Right lobe of liver (tissue), 6 donors: ENCODE data around the gene FMNL2. TPM values are rescaled to one million over a fixed set of nuclear protein-coding genes. Genes with fewer than 3 reads are reported as not detected.

Source experiments
- ATAC-seq, 4 donors: fragments of 200-7000 bp; cut with Tn5 transposase; one replicate each; pipeline ENCODE4 v1.9.1; 2020; ENCODE audit warnings: mild to moderate bottlenecking in 4 of 4, moderate library complexity in 4 of 4
- DNase-seq, 3 donors: peaks; one replicate each; pipeline ENCODE4 v3.0.0-alpha.2; 2020
- H3K27ac ChIP-seq, 3 donors: fragments of 200-600 bp; one replicate each; pipeline ENCODE4 v1.8.0; 2022
- H3K27me3 ChIP-seq, 2 donors: fragments of 200-600 bp; one replicate each; pipeline ENCODE4 v1.8.0; 2022
- H3K36me3 ChIP-seq, 4 donors: fragments of 200-600 bp; sonication (generic) in 1 of 4; one replicate each; pipeline versions ENCODE4 v1.5.1 to v1.8.0; 2017 to 2022; ENCODE audit warnings: control low read depth in 1 of 4
- H3K4me1 ChIP-seq, 4 donors: fragments of 200-600 bp; sonication (generic) in 1 of 4; one replicate each; pipeline versions ENCODE4 v1.5.1 to v1.8.0; 2017 to 2022; ENCODE audit warnings: control low read depth in 1 of 4
- H3K4me3 ChIP-seq, 3 donors: fragments of 200-600 bp; one replicate each; pipeline ENCODE4 v1.8.0; 2022
- H3K9me3 ChIP-seq, 4 donors: fragments of 200-600 bp; sonication (generic) in 1 of 4; one replicate each; pipeline versions ENCODE4 v1.5.1 to v1.8.0; 2017 to 2022; ENCODE audit warnings: control low read depth in 1 of 4
- POLR2A ChIP-seq: fragments of 450-650 bp; IDR thresholded peaks from one replicate; pipeline ENCODE4 v1.6.1; 2017; ENCODE audit warnings: antibody characterized with exemption, mild to moderate bottlenecking
- WGBS: methylation state at CpG from one replicate; pipeline ENCODE4 v1.1.6; 2018; ENCODE audit warnings: low coverage, low lambda C conversion rate; ENCODE audit not compliant: insufficient coverage; ENCODE audit errors: missing lambda C conversion rate; 5-methylcytosine and 5-hydroxymethylcytosine counted together
- intact Hi-C, 2 donors: fragments of 100-400 bp; cut with DNase I; formaldehyde crosslinking; loops; one replicate each; pipeline versions ENCODE4 v1.11.2 to v1.14.1; 2022
- total RNA-seq, 6 experiments: library from RNA; depleted of rRNA in 2 of 6; stranded (reverse); fragments of >200 nt in 2 of 6; fragmentation: NEBNext Ultra II Directional in 3 of 6; extraction: Animal tissue kit (Norgen Biotek cat#: 25700) in 3 of 6; gene quantifications; one replicate each; pipeline versions ENCODE4 v1.1.0 to v1.2.4, GENCODE V29; 2016 to 2023
- TF ChIP-seq, protein P1 (sequence below), 4 donors: fragments of 200-600 bp in 3 of 4; fragments of 450-650 bp in 1 of 4; IDR thresholded peaks; one replicate each; pipeline versions ENCODE4 v1.5.1 to v1.8.0; 2016 to 2022; ENCODE audit warnings: antibody characterized with exemption in 4 of 4, mild to moderate bottlenecking in 2 of 4
- donor health status: DM: no; HTN: yes; CAD: no.
- donor health status: DM: no; HTN: no; CAD: no.
- donor health status: DM: no; HTN: no; CAD: no.
- donor health status: DM: no; HTN: yes; CAD: no.
- donor health status: DM: no; HTN: yes; CAD: no.

The FMNL2 gene
- total RNA-seq, 6 experiments from 2014 or later, result 3.5 to 12.1 (median 7.1) TPM

DNA sequence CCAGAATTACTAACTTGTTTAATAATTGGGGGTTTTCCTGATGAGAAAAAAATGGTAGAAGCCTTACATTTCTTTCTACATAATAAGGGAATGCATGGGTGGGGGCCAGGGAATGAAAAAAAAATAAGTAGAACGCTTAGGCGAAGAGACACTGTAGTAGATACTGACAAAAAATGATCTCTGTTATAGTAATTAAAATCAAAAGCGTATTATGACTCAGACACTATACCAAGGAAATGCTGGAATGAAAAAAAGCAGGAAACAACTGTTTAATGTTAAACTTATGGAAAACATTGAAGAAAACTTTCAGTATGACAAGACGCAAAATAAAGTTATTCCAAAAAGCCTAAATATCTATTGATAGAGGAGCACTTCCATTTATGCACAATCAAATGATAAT lies 339.4 kb downstream of the FMNL2 start:
- no peaks in the 10 kb centered on the region for H3K9me3 ChIP-seq
- WGBS, result 94% methylated on average over 4 of the region's 4 CpGs
- no peak overlapping the region for H3K27ac ChIP-seq
- no peak for TF ChIP-seq POLR2A
- TF ChIP-seq, protein P1, sequence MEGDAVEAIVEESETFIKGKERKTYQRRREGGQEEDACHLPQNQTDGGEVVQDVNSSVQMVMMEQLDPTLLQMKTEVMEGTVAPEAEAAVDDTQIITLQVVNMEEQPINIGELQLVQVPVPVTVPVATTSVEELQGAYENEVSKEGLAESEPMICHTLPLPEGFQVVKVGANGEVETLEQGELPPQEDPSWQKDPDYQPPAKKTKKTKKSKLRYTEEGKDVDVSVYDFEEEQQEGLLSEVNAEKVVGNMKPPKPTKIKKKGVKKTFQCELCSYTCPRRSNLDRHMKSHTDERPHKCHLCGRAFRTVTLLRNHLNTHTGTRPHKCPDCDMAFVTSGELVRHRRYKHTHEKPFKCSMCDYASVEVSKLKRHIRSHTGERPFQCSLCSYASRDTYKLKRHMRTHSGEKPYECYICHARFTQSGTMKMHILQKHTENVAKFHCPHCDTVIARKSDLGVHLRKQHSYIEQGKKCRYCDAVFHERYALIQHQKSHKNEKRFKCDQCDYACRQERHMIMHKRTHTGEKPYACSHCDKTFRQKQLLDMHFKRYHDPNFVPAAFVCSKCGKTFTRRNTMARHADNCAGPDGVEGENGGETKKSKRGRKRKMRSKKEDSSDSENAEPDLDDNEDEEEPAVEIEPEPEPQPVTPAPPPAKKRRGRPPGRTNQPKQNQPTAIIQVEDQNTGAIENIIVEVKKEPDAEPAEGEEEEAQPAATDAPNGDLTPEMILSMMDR (IDR thresholded peaks at IDR 0.05), result no peak
- H3K27me3 ChIP-seq, result no peaks in the 10 kb centered on the region
- intact Hi-C loops, result no loop called here
- H3K4me1 ChIP-seq, result no peaks in the 10 kb centered on the region
- H3K36me3 ChIP-seq, result peaks cover 0 to 87% (median 27%) of the 10 kb centered on the region in 4 donors
- no peak for ATAC-seq
- H3K4me3 ChIP-seq, result no peak overlapping the region
- DNase-seq, result no peak

DNA sequence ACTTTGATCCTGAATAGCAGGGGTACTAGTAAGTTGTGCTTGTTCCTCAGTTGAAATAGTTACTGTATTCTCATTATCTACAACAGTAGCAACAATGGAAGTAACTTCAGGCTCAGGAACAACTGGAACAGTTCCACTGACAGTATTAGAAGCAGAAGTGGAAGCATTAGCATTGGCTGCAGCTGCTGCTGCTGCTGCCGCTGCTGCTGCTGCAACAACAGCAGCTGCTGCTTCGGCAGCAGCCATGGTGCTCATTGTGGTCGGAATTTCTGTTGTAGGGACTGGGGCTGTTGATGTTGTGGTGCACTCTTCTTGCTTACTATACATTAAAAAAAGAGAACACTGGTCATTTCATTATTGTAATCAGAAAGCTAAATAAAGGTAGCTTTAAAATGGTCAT lies 341.5 kb downstream of the FMNL2 start:
- Histone ChIP-seq H3K27me3 (no peaks in the 10 kb centered on the region), H3K4me3 (no peak overlapping the region), H3K27ac (no peak overlapping the region), H3K9me3 (no peaks in the 10 kb centered on the region), H3K36me3 (peaks cover 5 to 83% (median 33%) of the 10 kb centered on the region in 4 donors), H3K4me1 (no peaks in the 10 kb centered on the region)
- DNase-seq, result no peak
- ATAC-seq, result no peak
- intact Hi-C loops, result no loop called here
- 96% methylated on average over 3 of the region's 3 CpGs for WGBS
- TF ChIP-seq, protein P1 (IDR thresholded peaks at IDR 0.05), result no peak
- no peak for TF ChIP-seq POLR2A

DNA sequence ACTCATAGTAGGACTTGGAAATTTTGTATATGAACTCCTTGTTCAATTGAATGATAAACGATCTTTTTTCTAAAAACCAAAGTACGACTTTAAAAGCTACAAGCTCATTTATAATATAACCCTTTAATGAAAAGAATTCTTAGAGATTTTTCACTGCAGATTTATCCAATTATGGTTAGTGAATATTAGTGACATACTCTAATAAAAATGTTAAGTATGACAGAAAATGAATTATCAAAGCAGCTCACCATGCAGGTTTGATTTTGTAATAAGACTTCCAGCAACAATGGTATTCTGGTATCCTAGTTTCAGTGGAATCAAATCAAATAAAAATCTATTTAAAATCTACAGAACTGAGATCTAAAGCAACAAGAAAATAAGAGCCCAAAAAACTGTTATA lies 343.8 kb downstream of the FMNL2 start:
- H3K4me1 ChIP-seq, result no peaks in the 10 kb centered on the region
- intact Hi-C loops, result no loop called here
- TF ChIP-seq, protein P1 (IDR thresholded peaks at IDR 0.05), result no peak
- TF ChIP-seq POLR2A, result no peak
- no peak overlapping the region for H3K4me3 ChIP-seq
- peaks cover 5 to 60% (median 26%) of the 10 kb centered on the region in 4 donors for H3K36me3 ChIP-seq
- 75% methylated on average over 2 of the region's 2 CpGs for WGBS
- H3K27me3 ChIP-seq, result no peaks in the 10 kb centered on the region
- H3K27ac ChIP-seq, result no peak overlapping the region
- no peak for DNase-seq
- no peaks in the 10 kb centered on the region for H3K9me3 ChIP-seq
- no peak for ATAC-seq

DNA sequence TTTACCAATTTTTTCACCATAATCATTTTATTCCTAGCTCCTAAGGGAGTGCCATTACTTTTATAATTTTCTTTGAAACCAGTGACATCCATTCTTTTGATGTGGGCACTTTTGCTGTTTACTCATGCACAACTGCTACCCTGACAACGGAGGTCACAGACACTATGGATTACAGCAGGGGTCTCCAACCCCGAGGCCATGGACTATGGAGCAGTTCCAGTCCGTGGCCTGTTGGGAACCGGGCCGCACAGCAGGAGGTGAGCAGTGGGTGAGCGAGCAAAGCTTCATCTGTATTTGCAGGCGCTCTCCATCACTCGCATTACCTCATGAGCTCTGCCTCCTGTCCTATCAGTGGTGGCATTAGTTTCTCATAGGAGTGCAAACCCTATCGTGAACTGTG lies 347.7 kb downstream of the FMNL2 start:
- no peaks in the 10 kb centered on the region for H3K4me1 ChIP-seq
- no peaks in the 10 kb centered on the region for H3K9me3 ChIP-seq
- 74% methylated on average over 5 of the region's 9 CpGs for WGBS
- TF ChIP-seq, protein P1 (IDR thresholded peaks at IDR 0.05), result no peak
- no peak for TF ChIP-seq POLR2A
- DNase-seq (no peak), ATAC-seq (no peak)
- intact Hi-C loops, result no loop called here
- H3K4me3 ChIP-seq, result no peak overlapping the region
- H3K36me3 ChIP-seq, result peaks cover 5 to 33% (median 16%) of the 10 kb centered on the region in 4 donors
- H3K27ac ChIP-seq, result no peak overlapping the region
- no peaks in the 10 kb centered on the region for H3K27me3 ChIP-seq

DNA sequence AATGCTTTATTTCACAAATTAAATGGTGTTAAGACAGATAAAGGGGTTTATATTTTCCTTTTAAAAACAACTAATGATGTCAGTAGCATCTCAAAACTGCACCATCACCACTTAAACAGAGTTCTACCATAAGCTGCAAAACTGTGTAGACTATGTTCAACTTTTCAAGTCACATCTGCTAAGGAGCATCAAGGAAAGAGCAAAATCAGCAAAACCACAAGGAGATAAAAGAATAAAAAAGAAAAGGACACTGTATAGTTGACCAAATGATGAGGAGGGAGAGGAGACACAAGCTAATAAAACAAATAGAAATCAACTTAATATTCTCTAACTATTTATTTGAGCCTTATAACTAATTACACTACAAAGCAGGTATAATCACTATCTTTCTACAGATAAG lies 348.4 kb downstream of the FMNL2 start:
- intact Hi-C loops, result no loop called here
- H3K4me3 ChIP-seq, result no peak overlapping the region
- H3K4me1 ChIP-seq, result no peaks in the 10 kb centered on the region
- H3K36me3 ChIP-seq, result peaks cover 5 to 27% (median 16%) of the 10 kb centered on the region in 4 donors
- H3K27ac ChIP-seq, result no peak overlapping the region
- ATAC-seq, result no peak
- TF ChIP-seq, protein P1 (IDR thresholded peaks at IDR 0.05), result no peak
- TF ChIP-seq POLR2A, result no peak
- no peak for DNase-seq
- H3K27me3 ChIP-seq, result no peaks in the 10 kb centered on the region
- H3K9me3 ChIP-seq, result no peaks in the 10 kb centered on the region
